Measurements from ENCODE around the gene SERPINA4.

Gene SERPINA4

GRCh38 chr14:94536836-94537235 is 24.4 kb upstream of the SERPINA4 start:
- H3K27ac ChIP-seq, result no peak overlapping the region
- TF ChIP-seq ZFX (IDR thresholded peaks at IDR 0.05; ENCODE audit: borderline replicate concordance) (no peak), CTCF (IDR thresholded peaks at IDR 0.05) (peak; percentile 35)

- TF ChIP-seq CTCF (IDR thresholded peaks at IDR 0.05), result no peak
- no peak for TF ChIP-seq ZFX (IDR thresholded peaks at IDR 0.05; ENCODE audit: borderline replicate concordance)
- H3K27ac ChIP-seq, result no peak overlapping the region
Observed at GRCh38 chr14:94538070-94538740, 23.0 kb upstream of the SERPINA4 start.

GRCh38 chr14:94539181-94539580 is 22.1 kb upstream of the SERPINA4 start:
- H3K27ac ChIP-seq, result no peak overlapping the region
- no peak for TF ChIP-seq ZFX (IDR thresholded peaks at IDR 0.05; ENCODE audit: borderline replicate concordance)
- TF ChIP-seq CTCF (IDR thresholded peaks at IDR 0.05), result no peak

GRCh38 chr14:94540031-94540794 is 21.0 kb upstream of the SERPINA4 start:
- TF ChIP-seq ZFX (IDR thresholded peaks at IDR 0.05; ENCODE audit: borderline replicate concordance), result no peak
- no peak for TF ChIP-seq CTCF (IDR thresholded peaks at IDR 0.05)
- no peak overlapping the region for H3K27ac ChIP-seq

- H3K27ac ChIP-seq, result no peak overlapping the region
- no peak for TF ChIP-seq ZFX (IDR thresholded peaks at IDR 0.05; ENCODE audit: borderline replicate concordance)
- no peak for TF ChIP-seq CTCF (IDR thresholded peaks at IDR 0.05)
Observed at GRCh38 chr14:94541234-94541975, 19.8 kb upstream of the SERPINA4 start.

GRCh38 chr14:94542111-94542810 is 19.0 kb upstream of the SERPINA4 start:
- no peak for TF ChIP-seq ZFX (IDR thresholded peaks at IDR 0.05; ENCODE audit: borderline replicate concordance)
- no peak for TF ChIP-seq CTCF (IDR thresholded peaks at IDR 0.05)
- no peak overlapping the region for H3K27ac ChIP-seq
